ENCODE measurements around the gene TBCCD1. TPM values are rescaled to one million over a fixed set of nuclear protein-coding genes. Genes with fewer than 3 reads are reported as not detected.

The TBCCD1 gene
- total and polyA plus RNA-seq, 2 experiments from 2014 or later, result 5.8 to 16.7 TPM

DNA sequence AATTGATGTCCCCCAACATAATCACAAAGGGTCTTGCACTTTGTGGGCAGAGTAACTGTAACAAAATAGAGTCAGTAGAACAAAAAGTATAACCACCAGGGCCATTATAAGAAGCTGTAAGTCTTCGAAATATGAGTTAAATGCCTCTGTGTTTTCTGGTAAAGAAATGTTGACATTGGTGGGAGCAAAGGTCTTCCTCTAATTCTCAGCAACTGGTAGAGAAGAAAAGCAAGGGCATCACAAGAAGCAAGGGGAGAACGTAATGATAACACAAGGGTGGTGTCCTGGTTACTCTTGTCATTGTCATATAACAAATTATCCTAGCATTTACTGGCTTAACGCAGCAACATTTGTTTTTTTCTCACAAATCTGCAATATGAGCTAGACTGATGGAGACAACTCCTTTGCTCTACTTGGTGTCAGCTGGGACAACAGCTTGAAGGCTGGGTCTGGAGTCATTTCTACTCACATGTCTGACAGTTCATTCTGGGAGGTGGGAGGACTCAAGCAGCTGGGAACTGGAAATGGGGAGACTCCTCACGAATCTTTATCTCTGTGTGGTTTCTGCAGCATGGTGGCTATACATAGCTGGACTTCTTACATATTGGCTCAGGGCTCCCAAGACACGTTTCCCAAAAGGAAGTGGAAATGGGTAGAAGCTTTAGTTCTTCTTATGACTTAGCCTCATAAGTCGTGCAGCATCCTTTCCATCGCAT is 23.6 kb upstream of the TBCCD1 start:
- Histone ChIP-seq H3K9me2 (ENCODE audit: insufficient read depth) (no peaks in the 10 kb centered on the region), H3K27me3 (ENCODE audit: insufficient read depth) (no peaks in the 10 kb centered on the region), H3F3A (replicated peaks; ENCODE audit: low read depth) (no peaks in the 10 kb centered on the region), H3K27ac (ENCODE audit: low read depth) (no peak overlapping the region), H3K36me3 (ENCODE audit: insufficient read depth) (no peaks in the 10 kb centered on the region), H3K4me3 (no peak overlapping the region), H4K20me1 (replicated peaks; ENCODE audit: insufficient read depth) (no peaks in the 10 kb centered on the region), H3K4me1 (ENCODE audit: insufficient read depth) (no peaks in the 10 kb centered on the region), H3K79me2 (replicated peaks; ENCODE audit: insufficient read depth) (no peaks in the 10 kb centered on the region), H3K4me2 (no peak overlapping the region), H2AFZ (no peak overlapping the region)
- H3K4me1 Mint-ChIP-seq, result no peaks in the 10 kb centered on the region
- peaks cover under 1% of the 10 kb centered on the region; the same call in 1 of the 3 replicates for H3K36me3 Mint-ChIP-seq (ENCODE audit: low read depth)
- H3K27ac Mint-ChIP-seq, result no peak overlapping the region
- DNase-seq (ENCODE audit: low spot score), result no peak
- TF ChIP-seq, protein P1, sequence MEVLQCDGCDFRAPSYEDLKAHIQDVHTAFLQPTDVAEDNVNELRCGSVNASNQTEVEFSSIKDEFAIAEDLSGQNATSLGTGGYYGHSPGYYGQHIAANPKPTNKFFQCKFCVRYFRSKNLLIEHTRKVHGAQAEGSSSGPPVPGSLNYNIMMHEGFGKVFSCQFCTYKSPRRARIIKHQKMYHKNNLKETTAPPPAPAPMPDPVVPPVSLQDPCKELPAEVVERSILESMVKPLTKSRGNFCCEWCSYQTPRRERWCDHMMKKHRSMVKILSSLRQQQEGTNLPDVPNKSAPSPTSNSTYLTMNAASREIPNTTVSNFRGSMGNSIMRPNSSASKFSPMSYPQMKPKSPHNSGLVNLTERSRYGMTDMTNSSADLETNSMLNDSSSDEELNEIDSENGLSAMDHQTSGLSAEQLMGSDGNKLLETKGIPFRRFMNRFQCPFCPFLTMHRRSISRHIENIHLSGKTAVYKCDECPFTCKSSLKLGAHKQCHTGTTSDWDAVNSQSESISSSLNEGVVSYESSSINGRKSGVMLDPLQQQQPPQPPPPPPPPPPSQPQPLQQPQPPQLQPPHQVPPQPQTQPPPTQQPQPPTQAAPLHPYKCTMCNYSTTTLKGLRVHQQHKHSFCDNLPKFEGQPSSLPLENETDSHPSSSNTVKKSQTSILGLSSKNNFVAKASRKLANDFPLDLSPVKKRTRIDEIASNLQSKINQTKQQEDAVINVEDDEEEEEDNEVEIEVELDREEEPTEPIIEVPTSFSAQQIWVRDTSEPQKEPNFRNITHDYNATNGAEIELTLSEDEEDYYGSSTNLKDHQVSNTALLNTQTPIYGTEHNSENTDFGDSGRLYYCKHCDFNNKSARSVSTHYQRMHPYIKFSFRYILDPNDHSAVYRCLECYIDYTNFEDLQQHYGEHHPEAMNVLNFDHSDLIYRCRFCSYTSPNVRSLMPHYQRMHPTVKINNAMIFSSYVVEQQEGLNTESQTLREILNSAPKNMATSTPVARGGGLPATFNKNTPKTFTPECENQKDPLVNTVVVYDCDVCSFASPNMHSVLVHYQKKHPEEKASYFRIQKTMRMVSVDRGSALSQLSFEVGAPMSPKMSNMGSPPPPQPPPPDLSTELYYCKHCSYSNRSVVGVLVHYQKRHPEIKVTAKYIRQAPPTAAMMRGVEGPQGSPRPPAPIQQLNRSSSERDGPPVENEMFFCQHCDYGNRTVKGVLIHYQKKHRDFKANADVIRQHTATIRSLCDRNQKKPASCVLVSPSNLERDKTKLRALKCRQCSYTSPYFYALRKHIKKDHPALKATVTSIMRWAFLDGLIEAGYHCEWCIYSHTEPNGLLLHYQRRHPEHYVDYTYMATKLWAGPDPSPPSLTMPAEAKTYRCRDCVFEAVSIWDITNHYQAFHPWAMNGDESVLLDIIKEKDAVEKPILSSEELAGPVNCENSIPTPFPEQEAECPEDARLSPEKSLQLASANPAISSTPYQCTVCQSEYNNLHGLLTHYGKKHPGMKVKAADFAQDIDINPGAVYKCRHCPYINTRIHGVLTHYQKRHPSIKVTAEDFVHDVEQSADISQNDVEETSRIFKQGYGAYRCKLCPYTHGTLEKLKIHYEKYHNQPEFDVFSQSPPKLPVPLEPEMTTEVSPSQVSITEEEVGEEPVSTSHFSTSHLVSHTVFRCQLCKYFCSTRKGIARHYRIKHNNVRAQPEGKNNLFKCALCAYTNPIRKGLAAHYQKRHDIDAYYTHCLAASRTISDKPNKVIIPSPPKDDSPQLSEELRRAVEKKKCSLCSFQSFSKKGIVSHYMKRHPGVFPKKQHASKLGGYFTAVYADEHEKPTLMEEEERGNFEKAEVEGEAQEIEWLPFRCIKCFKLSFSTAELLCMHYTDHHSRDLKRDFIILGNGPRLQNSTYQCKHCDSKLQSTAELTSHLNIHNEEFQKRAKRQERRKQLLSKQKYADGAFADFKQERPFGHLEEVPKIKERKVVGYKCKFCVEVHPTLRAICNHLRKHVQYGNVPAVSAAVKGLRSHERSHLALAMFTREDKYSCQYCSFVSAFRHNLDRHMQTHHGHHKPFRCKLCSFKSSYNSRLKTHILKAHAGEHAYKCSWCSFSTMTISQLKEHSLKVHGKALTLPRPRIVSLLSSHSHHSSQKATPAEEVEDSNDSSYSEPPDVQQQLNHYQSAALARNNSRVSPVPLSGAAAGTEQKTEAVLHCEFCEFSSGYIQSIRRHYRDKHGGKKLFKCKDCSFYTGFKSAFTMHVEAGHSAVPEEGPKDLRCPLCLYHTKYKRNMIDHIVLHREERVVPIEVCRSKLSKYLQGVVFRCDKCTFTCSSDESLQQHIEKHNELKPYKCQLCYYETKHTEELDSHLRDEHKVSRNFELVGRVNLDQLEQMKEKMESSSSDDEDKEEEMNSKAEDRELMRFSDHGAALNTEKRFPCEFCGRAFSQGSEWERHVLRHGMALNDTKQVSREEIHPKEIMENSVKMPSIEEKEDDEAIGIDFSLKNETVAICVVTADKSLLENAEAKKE (CRISPR knock-in tag; IDR thresholded peaks at IDR 0.05), result no peak
- TF ChIP-seq JUNB (IDR thresholded peaks at IDR 0.05; ENCODE audit: unreplicated experiment) (no peak), STAT1 (IDR thresholded peaks at IDR 0.05; ENCODE audit: unreplicated experiment) (no peak), CREB1 (CRISPR knock-in tag; IDR thresholded peaks at IDR 0.05; ENCODE audit: low read depth) (no peak), ZNF331 (CRISPR knock-in tag; IDR thresholded peaks at IDR 0.05; ENCODE audit: low read depth) (no peak), POLR2AphosphoS5 (IDR thresholded peaks at IDR 0.05; ENCODE audit: low read depth) (no peak), EZH2phosphoT487 (IDR thresholded peaks at IDR 0.05; ENCODE audit: unreplicated experiment) (no peak), ZNF114 (CRISPR knock-in tag; IDR thresholded peaks at IDR 0.05) (no peak), EZH2 (IDR thresholded peaks at IDR 0.05; ENCODE audit: low read depth, unreplicated experiment) (no peak), NANOG (IDR thresholded peaks at IDR 0.05; ENCODE audit: borderline replicate concordance) (no peak)
- TF ChIP-seq, protein P2, sequence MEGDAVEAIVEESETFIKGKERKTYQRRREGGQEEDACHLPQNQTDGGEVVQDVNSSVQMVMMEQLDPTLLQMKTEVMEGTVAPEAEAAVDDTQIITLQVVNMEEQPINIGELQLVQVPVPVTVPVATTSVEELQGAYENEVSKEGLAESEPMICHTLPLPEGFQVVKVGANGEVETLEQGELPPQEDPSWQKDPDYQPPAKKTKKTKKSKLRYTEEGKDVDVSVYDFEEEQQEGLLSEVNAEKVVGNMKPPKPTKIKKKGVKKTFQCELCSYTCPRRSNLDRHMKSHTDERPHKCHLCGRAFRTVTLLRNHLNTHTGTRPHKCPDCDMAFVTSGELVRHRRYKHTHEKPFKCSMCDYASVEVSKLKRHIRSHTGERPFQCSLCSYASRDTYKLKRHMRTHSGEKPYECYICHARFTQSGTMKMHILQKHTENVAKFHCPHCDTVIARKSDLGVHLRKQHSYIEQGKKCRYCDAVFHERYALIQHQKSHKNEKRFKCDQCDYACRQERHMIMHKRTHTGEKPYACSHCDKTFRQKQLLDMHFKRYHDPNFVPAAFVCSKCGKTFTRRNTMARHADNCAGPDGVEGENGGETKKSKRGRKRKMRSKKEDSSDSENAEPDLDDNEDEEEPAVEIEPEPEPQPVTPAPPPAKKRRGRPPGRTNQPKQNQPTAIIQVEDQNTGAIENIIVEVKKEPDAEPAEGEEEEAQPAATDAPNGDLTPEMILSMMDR (conservative IDR thresholded peaks at IDR 0.05; ENCODE audit: low read depth in 2 of 2), result no peak
- TF ChIP-seq, protein P3, sequence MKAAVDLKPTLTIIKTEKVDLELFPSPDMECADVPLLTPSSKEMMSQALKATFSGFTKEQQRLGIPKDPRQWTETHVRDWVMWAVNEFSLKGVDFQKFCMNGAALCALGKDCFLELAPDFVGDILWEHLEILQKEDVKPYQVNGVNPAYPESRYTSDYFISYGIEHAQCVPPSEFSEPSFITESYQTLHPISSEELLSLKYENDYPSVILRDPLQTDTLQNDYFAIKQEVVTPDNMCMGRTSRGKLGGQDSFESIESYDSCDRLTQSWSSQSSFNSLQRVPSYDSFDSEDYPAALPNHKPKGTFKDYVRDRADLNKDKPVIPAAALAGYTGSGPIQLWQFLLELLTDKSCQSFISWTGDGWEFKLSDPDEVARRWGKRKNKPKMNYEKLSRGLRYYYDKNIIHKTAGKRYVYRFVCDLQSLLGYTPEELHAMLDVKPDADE (IDR thresholded peaks at IDR 0.05), result no peak
- TF ChIP-seq, protein P4, sequence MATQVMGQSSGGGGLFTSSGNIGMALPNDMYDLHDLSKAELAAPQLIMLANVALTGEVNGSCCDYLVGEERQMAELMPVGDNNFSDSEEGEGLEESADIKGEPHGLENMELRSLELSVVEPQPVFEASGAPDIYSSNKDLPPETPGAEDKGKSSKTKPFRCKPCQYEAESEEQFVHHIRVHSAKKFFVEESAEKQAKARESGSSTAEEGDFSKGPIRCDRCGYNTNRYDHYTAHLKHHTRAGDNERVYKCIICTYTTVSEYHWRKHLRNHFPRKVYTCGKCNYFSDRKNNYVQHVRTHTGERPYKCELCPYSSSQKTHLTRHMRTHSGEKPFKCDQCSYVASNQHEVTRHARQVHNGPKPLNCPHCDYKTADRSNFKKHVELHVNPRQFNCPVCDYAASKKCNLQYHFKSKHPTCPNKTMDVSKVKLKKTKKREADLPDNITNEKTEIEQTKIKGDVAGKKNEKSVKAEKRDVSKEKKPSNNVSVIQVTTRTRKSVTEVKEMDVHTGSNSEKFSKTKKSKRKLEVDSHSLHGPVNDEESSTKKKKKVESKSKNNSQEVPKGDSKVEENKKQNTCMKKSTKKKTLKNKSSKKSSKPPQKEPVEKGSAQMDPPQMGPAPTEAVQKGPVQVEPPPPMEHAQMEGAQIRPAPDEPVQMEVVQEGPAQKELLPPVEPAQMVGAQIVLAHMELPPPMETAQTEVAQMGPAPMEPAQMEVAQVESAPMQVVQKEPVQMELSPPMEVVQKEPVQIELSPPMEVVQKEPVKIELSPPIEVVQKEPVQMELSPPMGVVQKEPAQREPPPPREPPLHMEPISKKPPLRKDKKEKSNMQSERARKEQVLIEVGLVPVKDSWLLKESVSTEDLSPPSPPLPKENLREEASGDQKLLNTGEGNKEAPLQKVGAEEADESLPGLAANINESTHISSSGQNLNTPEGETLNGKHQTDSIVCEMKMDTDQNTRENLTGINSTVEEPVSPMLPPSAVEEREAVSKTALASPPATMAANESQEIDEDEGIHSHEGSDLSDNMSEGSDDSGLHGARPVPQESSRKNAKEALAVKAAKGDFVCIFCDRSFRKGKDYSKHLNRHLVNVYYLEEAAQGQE (IDR thresholded peaks at IDR 0.05; ENCODE audit: unreplicated experiment), result no peak
- no peak for ATAC-seq
- no peaks in the 10 kb centered on the region for H3K9me3 Mint-ChIP-seq
- H3K27me3 Mint-ChIP-seq (ENCODE audit: insufficient read depth, low read depth, poor library complexity), result no peaks in the 10 kb centered on the region
- H3K4me3 Mint-ChIP-seq, result no peak overlapping the region

All from GM23338 (cell line).